HL-60/S4 (cell line): ENCODE measurements around the gene NUF2.

Experiments
- in situ Hi-C: fragments of 300-500 bp; cut with MboI; formaldehyde crosslinking; loops from 2 replicates; pipeline ENCODE4 v1.14.3; 2022; ENCODE audit warnings: low sequenced_read_pairs

Gene NUF2

GRCh38 chr1:163399001-163399400 lies 77.2 kb downstream of the NUF2 start:
- in situ Hi-C loops = no loop called here

GRCh38 chr1:163399976-163400601 lies 78.3 kb downstream of the NUF2 start:
- in situ Hi-C loops = loop anchor here (25.0 kb wide), 1 partner anchor 1387 kb away; no protein-coding TSS in a partner anchor

GRCh38 chr1:163401211-163401610 lies 79.5 kb downstream of the NUF2 start:
- in situ Hi-C loops = loop anchor here (25.0 kb wide), 1 partner anchor 1386 kb away; no protein-coding TSS in a partner anchor
